ENCODE data around the gene SULT1B1. TPM values are rescaled to one million over a fixed set of nuclear protein-coding genes. Genes with fewer than 3 reads are reported as not detected.

The SULT1B1 gene
- total RNA-seq, 1 donor, result 1.3 TPM

GRCh38 chr4:69735119-69735518, 25.3 kb downstream of the SULT1B1 start:
- H3K4me3 ChIP-seq (ENCODE audit: low read depth, low read length), result no peak overlapping the region
- no peak for DNase-seq (ENCODE audit: low read depth)
- TF ChIP-seq, protein P1, sequence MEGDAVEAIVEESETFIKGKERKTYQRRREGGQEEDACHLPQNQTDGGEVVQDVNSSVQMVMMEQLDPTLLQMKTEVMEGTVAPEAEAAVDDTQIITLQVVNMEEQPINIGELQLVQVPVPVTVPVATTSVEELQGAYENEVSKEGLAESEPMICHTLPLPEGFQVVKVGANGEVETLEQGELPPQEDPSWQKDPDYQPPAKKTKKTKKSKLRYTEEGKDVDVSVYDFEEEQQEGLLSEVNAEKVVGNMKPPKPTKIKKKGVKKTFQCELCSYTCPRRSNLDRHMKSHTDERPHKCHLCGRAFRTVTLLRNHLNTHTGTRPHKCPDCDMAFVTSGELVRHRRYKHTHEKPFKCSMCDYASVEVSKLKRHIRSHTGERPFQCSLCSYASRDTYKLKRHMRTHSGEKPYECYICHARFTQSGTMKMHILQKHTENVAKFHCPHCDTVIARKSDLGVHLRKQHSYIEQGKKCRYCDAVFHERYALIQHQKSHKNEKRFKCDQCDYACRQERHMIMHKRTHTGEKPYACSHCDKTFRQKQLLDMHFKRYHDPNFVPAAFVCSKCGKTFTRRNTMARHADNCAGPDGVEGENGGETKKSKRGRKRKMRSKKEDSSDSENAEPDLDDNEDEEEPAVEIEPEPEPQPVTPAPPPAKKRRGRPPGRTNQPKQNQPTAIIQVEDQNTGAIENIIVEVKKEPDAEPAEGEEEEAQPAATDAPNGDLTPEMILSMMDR (IDR thresholded peaks at IDR 0.05; ENCODE audit: insufficient read depth, low read length), result no peak

DNA sequence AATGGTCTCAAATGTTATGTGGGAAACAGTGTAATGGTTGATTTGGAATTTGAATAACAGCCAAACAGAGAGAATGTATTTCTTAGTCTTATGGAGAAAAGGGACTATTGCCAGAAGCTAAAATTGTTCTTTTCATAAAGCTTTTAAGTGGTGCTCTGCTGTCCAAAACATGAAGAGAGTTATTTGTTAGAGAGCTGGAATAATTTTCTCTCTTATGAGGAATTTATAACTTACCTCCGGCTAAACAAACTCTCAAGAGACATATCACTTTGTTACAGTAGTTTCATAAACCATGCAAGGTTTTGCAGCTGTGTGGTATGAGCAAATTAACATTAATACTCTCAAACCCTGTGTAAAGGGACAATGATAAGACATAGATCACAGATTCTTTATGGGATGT, 28.6 kb downstream of the SULT1B1 start:
- peak; percentile 49 for DNase-seq (ENCODE audit: low read depth)
- TF ChIP-seq, protein P1 (IDR thresholded peaks at IDR 0.05; ENCODE audit: insufficient read depth, low read length), result no peak
- no peak overlapping the region for H3K4me3 ChIP-seq (ENCODE audit: low read depth, low read length)

DNA sequence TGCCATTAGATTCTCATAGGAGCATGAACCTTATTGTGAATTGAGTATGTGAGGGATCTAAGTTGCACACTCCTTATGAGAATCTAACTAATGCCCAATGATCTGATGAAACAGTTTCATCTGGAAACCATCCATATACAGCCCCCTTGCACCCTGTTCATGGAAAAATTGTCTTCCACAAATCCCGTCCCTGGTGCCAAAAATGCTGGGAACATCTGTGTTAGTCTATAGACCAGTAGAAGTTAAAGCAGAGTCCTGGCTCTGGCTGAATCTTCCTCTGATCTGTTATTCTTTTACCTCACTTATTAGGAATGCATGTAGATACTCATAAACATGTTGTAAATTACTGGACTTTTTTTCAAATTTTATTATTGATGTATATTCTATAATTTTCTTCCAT, 29.2 kb downstream of the SULT1B1 start:
- H3K4me3 ChIP-seq (ENCODE audit: low read depth, low read length), result no peak overlapping the region
- TF ChIP-seq, protein P1 (IDR thresholded peaks at IDR 0.05; ENCODE audit: insufficient read depth, low read length), result no peak
- peak; percentile 49 for DNase-seq (ENCODE audit: low read depth)

- no peak overlapping the region for H3K4me3 ChIP-seq (ENCODE audit: low read depth, low read length)
- DNase-seq (ENCODE audit: low read depth), result no peak
- TF ChIP-seq, protein P1 (IDR thresholded peaks at IDR 0.05; ENCODE audit: insufficient read depth, low read length), result no peak
These were observed 30.4 kb downstream of the SULT1B1 start for GRCh38 chr4:69730002-69730401.

DNA sequence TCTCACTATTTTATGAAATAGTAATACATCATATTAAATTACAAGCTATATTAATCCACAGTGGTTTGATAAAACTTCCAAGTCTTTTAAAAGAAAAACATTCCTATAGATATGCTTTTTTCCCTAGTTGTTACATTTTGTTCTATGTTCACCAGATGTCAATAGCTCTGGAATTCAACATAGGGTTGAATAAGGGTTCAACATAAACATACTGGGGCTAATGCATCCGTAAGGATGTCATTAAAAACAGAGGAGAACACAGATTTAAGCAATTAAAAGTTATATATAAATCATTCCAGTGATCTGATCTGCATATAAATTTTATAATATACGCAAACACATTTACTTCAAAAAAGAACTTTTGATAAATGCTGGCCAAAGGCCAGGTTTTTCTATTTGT, 32.5 kb downstream of the SULT1B1 start:
- TF ChIP-seq, protein P1 (IDR thresholded peaks at IDR 0.05; ENCODE audit: insufficient read depth, low read length), result no peak
- no peak for DNase-seq (ENCODE audit: low read depth)
- no peak overlapping the region for H3K4me3 ChIP-seq (ENCODE audit: low read depth, low read length)

- no peak overlapping the region for H3K4me3 ChIP-seq (ENCODE audit: low read depth, low read length)
- TF ChIP-seq, protein P1 (IDR thresholded peaks at IDR 0.05; ENCODE audit: insufficient read depth, low read length), result no peak
- DNase-seq (ENCODE audit: low read depth), result no peak
These were observed 33.0 kb downstream of the SULT1B1 start for GRCh38 chr4:69727426-69727825.

- no peak overlapping the region for H3K4me3 ChIP-seq (ENCODE audit: low read depth, low read length)
- no peak for DNase-seq (ENCODE audit: low read depth)
- TF ChIP-seq, protein P1 (IDR thresholded peaks at IDR 0.05; ENCODE audit: insufficient read depth, low read length), result no peak
These were observed 33.4 kb downstream of the SULT1B1 start for GRCh38 chr4:69726971-69727370.

Measured in fibroblast of the aortic adventitia (primary cell).